ENCODE results near the gene SLCO3A1. TPM values are rescaled to one million over a fixed set of nuclear protein-coding genes. Genes with fewer than 3 reads are reported as not detected.
A peak's percentile ranks its signal among the peaks of the same experiment; 100 is the strongest.

Gene SLCO3A1
- polyA plus RNA-seq, 1 donor from 2014 or later = 3.1 TPM

- Mint-ChIP-seq H3K4me1 (peaks cover 0 to 5% (median 2%) of the 10 kb centered on the region in 3 donors), H3K9me3 (peaks cover 0 to 2% (median 2%) of the 10 kb centered on the region in 3 donors), H3K4me3 (no peak overlapping the region), H3K36me3 (peaks cover 3% of the 10 kb centered on the region), H3K27me3 (peaks cover 16% of the 10 kb centered on the region), H3K27ac (no peak overlapping the region)
Measured at GRCh38 chr15:91866971-91867372, 13.5 kb downstream of the SLCO3A1 start.

- Mint-ChIP-seq H3K27ac (no peak overlapping the region), H3K4me3 (no peak overlapping the region)
Measured at GRCh38 chr15:91867581-91868026, 14.1 kb downstream of the SLCO3A1 start.

GRCh38 chr15:91870876-91871537 is 17.5 kb downstream of the SLCO3A1 start:
- peaks cover 0 to 2% (median 0%) of the 10 kb centered on the region in 3 donors for H3K4me1 Mint-ChIP-seq
- H3K27me3 Mint-ChIP-seq = peaks cover 6% of the 10 kb centered on the region
- peaks cover 0 to 2% (median 0%) of the 10 kb centered on the region in 3 donors for H3K9me3 Mint-ChIP-seq
- peaks cover 5% of the 10 kb centered on the region for H3K36me3 Mint-ChIP-seq
- H3K27ac Mint-ChIP-seq = no peak overlapping the region
- no peak overlapping the region for H3K4me3 Mint-ChIP-seq

More at GRCh38 chr15:91867581-91868026, 14.1 kb downstream of the SLCO3A1 start:
- H3K27me3 Mint-ChIP-seq = peaks cover 12% of the 10 kb centered on the region
- H3K36me3 Mint-ChIP-seq = peaks cover 3% of the 10 kb centered on the region
- peaks cover 0 to 2% (median 2%) of the 10 kb centered on the region in 3 donors for H3K9me3 Mint-ChIP-seq
- peaks cover 0 to 5% (median 2%) of the 10 kb centered on the region in 3 donors for H3K4me1 Mint-ChIP-seq

GRCh38 chr15:91871837-91872236 is 18.3 kb downstream of the SLCO3A1 start:
- no peak overlapping the region for H3K27ac Mint-ChIP-seq
- no peaks in the 10 kb centered on the region for H3K4me1 Mint-ChIP-seq
- H3K4me3 Mint-ChIP-seq = no peak overlapping the region
- peaks cover 6% of the 10 kb centered on the region for H3K27me3 Mint-ChIP-seq
- H3K36me3 Mint-ChIP-seq = peaks cover 2% of the 10 kb centered on the region
- H3K9me3 Mint-ChIP-seq = no peaks in the 10 kb centered on the region

GRCh38 chr15:91872356-91873137 is 19.0 kb downstream of the SLCO3A1 start:
- no peaks in the 10 kb centered on the region for H3K4me1 Mint-ChIP-seq
- peaks cover 5% of the 10 kb centered on the region for H3K27me3 Mint-ChIP-seq
- no peak overlapping the region for H3K27ac Mint-ChIP-seq
- peaks cover 0 to 3% (median 0%) of the 10 kb centered on the region in 3 donors for H3K9me3 Mint-ChIP-seq
- H3K4me3 Mint-ChIP-seq = no peak overlapping the region
- H3K36me3 Mint-ChIP-seq = peaks cover 4% of the 10 kb centered on the region

- no peaks in the 10 kb centered on the region for H3K4me1 Mint-ChIP-seq
- peaks cover 4% of the 10 kb centered on the region for H3K27me3 Mint-ChIP-seq
- no peak overlapping the region for H3K4me3 Mint-ChIP-seq
- H3K27ac Mint-ChIP-seq = no peak overlapping the region
- peaks cover 0 to 6% (median 0%) of the 10 kb centered on the region in 3 donors for H3K9me3 Mint-ChIP-seq
- H3K36me3 Mint-ChIP-seq = peaks cover 4% of the 10 kb centered on the region
Measured at GRCh38 chr15:91873138-91873536, 19.6 kb downstream of the SLCO3A1 start.

GRCh38 chr15:91874171-91874570 is 20.7 kb downstream of the SLCO3A1 start:
- no peaks in the 10 kb centered on the region for H3K4me1 Mint-ChIP-seq
- H3K27me3 Mint-ChIP-seq = peaks cover 3% of the 10 kb centered on the region
- H3K4me3 Mint-ChIP-seq = no peak overlapping the region
- H3K9me3 Mint-ChIP-seq = peaks cover 0 to 8% (median 2%) of the 10 kb centered on the region in 3 donors
- H3K36me3 Mint-ChIP-seq = peaks cover 4% of the 10 kb centered on the region
- H3K27ac Mint-ChIP-seq = no peak overlapping the region

DNA sequence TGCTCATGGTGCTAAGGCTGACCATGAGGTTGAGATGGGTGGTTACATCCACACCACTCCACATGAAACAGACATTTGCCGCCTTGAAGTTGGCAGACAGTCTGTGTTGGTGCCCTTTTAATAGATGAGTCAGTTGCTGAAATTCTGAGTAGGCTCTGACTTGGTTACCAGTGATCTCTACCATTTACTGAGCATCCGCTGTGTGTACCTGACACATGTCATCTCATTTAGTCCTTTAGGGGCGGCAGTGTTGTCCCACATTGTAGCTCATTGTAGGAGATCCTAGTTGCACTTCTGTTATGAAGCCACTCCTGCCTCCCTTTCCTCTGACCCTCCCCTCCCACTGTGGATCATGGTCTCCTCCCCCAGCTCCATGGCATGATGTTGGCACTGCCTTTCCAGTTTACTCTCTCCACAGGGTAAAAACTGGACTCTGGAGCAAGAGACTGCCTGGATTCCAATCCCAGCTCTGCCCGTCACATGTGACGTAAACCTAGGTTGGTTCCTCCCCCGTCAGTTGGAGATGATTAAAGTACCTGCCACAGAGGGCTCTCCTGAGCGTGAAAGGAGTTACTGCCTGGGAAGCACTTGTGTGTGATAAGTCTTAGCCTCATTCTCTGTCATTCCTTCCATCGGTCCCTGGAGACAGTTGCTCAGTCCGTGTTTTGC is 21.6 kb downstream of the SLCO3A1 start:
- peaks cover 4% of the 10 kb centered on the region for H3K36me3 Mint-ChIP-seq
- H3K27me3 Mint-ChIP-seq = peaks cover 1% of the 10 kb centered on the region
- no peaks in the 10 kb centered on the region for H3K4me1 Mint-ChIP-seq
- no peak overlapping the region for H3K27ac Mint-ChIP-seq
- H3K4me3 Mint-ChIP-seq = no peak overlapping the region
- H3K9me3 Mint-ChIP-seq = peaks cover 0 to 8% (median 2%) of the 10 kb centered on the region in 3 donors

GRCh38 chr15:91876187-91876586 is 22.7 kb downstream of the SLCO3A1 start:
- Mint-ChIP-seq H3K4me1 (no peaks in the 10 kb centered on the region), H3K36me3 (peaks cover 4% of the 10 kb centered on the region), H3K27ac (no peak overlapping the region), H3K4me3 (no peak overlapping the region), H3K27me3 (peaks cover 1% of the 10 kb centered on the region), H3K9me3 (peaks cover 0 to 8% (median 2%) of the 10 kb centered on the region in 3 donors)

DNA sequence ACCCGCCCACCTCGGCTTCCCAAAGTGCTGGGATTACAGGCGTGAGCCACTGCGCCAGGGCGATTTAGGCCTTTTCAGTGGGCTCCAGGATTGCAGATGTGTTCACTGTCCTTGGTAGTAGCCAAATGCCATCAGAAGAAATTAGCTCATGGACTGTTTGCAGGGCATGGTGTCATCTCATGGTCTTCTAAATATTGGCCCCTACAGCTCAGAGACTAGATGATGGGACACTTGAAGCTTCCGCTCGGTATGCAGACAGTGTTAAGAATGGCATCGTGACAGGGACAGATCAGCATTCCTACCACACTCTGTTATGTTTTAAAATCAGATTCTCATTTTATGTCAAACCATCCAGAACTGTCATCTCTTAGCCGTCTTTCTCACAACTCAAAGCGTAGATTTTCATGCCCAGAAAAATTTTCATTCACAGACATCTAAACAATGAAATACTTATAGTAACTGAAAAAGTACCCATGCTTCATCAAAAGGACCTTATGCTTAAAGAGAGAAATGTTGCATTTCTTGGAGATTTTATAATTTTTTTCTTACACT is 24.9 kb downstream of the SLCO3A1 start:
- no peaks in the 10 kb centered on the region for H3K4me1 Mint-ChIP-seq
- no peak overlapping the region for H3K27ac Mint-ChIP-seq
- no peak overlapping the region for H3K4me3 Mint-ChIP-seq
- peaks cover 1% of the 10 kb centered on the region for H3K27me3 Mint-ChIP-seq
- H3K36me3 Mint-ChIP-seq = peaks cover 4% of the 10 kb centered on the region
- H3K9me3 Mint-ChIP-seq = peaks cover 0 to 8% (median 2%) of the 10 kb centered on the region in 3 donors

- H3K9me3 Mint-ChIP-seq = peaks cover 0 to 8% (median 2%) of the 10 kb centered on the region in 3 donors
- no peak overlapping the region for H3K4me3 Mint-ChIP-seq
- H3K36me3 Mint-ChIP-seq = peaks cover 4% of the 10 kb centered on the region
- H3K27ac Mint-ChIP-seq = no peak overlapping the region
- no peaks in the 10 kb centered on the region for H3K27me3 Mint-ChIP-seq
- H3K4me1 Mint-ChIP-seq = no peaks in the 10 kb centered on the region
Measured at GRCh38 chr15:91879158-91879557, 25.6 kb downstream of the SLCO3A1 start.

DNA sequence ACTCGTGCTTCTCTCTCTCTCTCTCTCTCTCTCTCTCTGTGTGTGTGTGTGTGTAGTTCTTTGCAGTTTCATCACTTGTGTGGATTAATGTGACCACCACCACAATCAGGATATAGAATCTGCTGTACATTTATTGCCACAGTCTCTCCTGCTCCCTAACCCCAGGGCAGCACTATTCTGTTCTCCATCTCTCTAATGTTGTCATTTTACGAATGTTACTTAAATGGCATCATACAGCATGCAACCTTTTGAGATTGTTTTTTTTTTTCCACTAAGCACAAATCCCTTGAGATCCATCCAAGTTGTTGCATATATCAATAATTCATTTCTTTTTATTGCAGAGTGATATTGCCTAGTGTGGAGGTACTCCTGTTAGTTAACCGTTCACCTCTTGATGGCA is 26.9 kb downstream of the SLCO3A1 start:
- H3K9me3 Mint-ChIP-seq = peaks cover 0 to 8% (median 2%) of the 10 kb centered on the region in 3 donors
- H3K27me3 Mint-ChIP-seq = no peaks in the 10 kb centered on the region
- peaks cover 3% of the 10 kb centered on the region for H3K36me3 Mint-ChIP-seq
- H3K4me1 Mint-ChIP-seq = no peaks in the 10 kb centered on the region
- no peak overlapping the region for H3K4me3 Mint-ChIP-seq
- H3K27ac Mint-ChIP-seq = peak overlapping the region in 1 of 3 donors; percentile 4

DNA sequence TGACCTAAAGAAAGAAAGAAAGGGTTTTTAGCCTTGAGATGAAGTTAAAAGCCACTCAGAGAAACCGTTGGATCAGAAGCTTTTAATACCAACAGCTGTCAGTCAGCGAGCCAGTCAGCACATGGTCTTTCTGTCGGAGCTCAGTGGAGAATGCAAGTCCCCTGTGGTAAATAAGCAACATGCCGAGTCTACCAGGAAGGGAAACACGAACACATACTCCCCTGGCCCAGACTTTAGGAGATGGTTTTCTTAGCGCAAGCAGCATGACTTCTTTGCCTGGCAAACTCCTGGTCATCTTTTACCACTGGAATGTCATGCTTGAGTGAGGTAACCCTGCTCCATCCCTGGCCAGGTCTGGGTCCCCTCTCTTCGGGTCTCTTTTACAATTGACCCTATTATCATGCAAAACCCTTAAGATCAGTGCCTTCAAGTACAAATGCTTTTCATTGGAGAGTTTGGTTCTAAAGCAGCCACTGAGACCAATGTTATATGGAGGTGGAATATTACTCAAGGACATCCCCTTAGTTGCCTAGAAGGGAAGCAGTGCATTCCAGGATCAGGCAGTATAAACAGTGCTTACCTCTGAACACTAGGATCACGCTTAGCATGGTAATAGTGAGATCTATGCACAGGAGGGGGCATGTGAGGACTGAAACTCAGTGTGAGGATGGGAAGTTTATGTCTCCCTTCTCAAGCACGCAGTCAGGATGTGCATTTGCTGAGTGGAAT is 28.2 kb downstream of the SLCO3A1 start:
- Mint-ChIP-seq H3K4me1 (no peaks in the 10 kb centered on the region), H3K27ac (no peak overlapping the region), H3K4me3 (no peak overlapping the region), H3K27me3 (no peaks in the 10 kb centered on the region), H3K9me3 (peaks cover 0 to 8% (median 2%) of the 10 kb centered on the region in 3 donors), H3K36me3 (peaks cover 2% of the 10 kb centered on the region)

DNA sequence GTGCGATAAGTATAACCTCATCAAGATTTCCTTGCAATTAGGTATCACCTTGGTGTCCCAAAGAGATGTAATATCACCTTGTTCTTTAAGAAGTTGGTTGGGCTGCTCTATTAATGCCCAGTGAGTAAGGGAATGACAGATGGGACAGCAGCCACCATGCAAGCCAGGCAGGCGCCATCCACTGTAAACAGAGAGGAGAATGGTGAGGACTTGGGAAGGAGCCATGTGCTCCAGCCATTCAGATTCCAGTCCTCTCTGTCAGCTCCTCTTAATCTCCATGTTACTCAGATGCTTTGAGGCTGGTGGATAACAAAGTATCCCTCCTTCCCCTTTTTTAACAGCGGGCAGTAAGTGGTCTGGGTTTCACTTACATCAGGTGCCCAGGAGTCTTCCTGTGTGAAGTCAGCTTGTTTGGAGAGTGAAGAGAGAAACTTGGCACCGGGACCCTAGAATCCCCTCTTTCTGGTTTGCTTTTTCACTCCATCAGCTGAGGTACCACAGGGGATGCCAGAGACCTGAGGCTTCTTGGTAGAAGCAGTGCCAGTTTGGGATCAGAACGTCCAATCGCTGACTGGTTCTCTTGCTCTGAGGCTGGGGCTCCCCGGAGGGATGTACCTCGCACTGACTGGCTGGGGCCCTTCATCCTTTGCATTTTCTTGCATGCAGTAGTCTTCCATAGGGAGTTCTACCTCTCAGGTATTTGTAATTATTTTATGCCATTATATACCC is 29.5 kb downstream of the SLCO3A1 start:
- no peaks in the 10 kb centered on the region for H3K4me1 Mint-ChIP-seq
- H3K36me3 Mint-ChIP-seq = no peaks in the 10 kb centered on the region
- H3K4me3 Mint-ChIP-seq = no peak overlapping the region
- H3K27me3 Mint-ChIP-seq = no peaks in the 10 kb centered on the region
- no peak overlapping the region for H3K27ac Mint-ChIP-seq
- peaks cover 0 to 3% (median 2%) of the 10 kb centered on the region in 3 donors for H3K9me3 Mint-ChIP-seq
